Keratinocyte (primary cell): Measurements from ENCODE around the gene UMAD1. TPM values are rescaled to one million over a fixed set of nuclear protein-coding genes. Genes with fewer than 3 reads are reported as not detected.

ENCODE experiments used
- DNase-seq: peaks from one replicate; pipeline ENCODE4 v3.0.0-alpha.2; 2011; ENCODE audit warnings: low read depth, missing footprints, low spot score
- FAIRE-seq: peaks from 2 replicates; lab custom pipeline; 2011; peaks lifted over from hg19 to GRCh38; lab: Jason Lieb, UNC
- H2AFZ ChIP-seq: 2 replicates; pipeline ENCODE4 v1.6.0; 2012; ENCODE audit warnings: low read length, control low read depth, inconsistent platforms; ENCODE audit not compliant: control insufficient read depth
- H3K27ac ChIP-seq: 2 replicates; pipeline ENCODE4 v1.5.1; 2011; ENCODE audit warnings: low read length; ENCODE audit not compliant: control insufficient read depth, insufficient read depth
- H3K27me3 ChIP-seq: 3 replicates; pipeline ENCODE4 v1.6.0; 2011; ENCODE audit warnings: low read length; ENCODE audit not compliant: control insufficient read depth, insufficient read depth; ENCODE audit errors: extremely low read depth
- H3K36me3 ChIP-seq, 2 experiments: 2 replicates in 1 of 2; 3 replicates in 1 of 2; pipeline ENCODE4 v1.5.1; 2011; ENCODE audit warnings: low read length in 2 of 2, mild to moderate bottlenecking in 1 of 2; ENCODE audit not compliant: control insufficient read depth in 2 of 2, insufficient read depth in 2 of 2; ENCODE audit errors: extremely low read depth in 1 of 2
- H3K4me1 ChIP-seq: 3 replicates; pipeline ENCODE4 v1.5.1; 2011; ENCODE audit warnings: low read length; ENCODE audit not compliant: control insufficient read depth, insufficient read depth; ENCODE audit errors: extremely low read depth
- H3K4me2 ChIP-seq: 3 replicates; pipeline ENCODE4 v1.6.0; 2011; ENCODE audit warnings: low read depth, low read length; ENCODE audit not compliant: control insufficient read depth, insufficient read depth; ENCODE audit errors: extremely low read depth
- H3K4me3 ChIP-seq, 3 experiments: fragments of 200-600 bp in 1 of 3; sonication (generic) in 1 of 3; 2 replicates in 2 of 3; 3 replicates in 1 of 3; pipeline ENCODE4 v1.5.1; 2011 to 2016; ENCODE audit warnings: low read length in 3 of 3, mild to moderate bottlenecking in 3 of 3, control low read depth in 2 of 3, inconsistent platforms in 1 of 3, low read depth in 1 of 3, mixed read lengths in 1 of 3, mixed run types in 1 of 3, moderate library complexity in 1 of 3; ENCODE audit not compliant: control insufficient read depth in 2 of 3, insufficient read depth in 2 of 3; ENCODE audit errors: extremely low read depth in 1 of 3
- H3K79me2 ChIP-seq: 2 replicates; pipeline ENCODE4 v1.6.0; 2012; ENCODE audit warnings: low read length; ENCODE audit not compliant: control insufficient read depth, insufficient read depth
- H3K9ac ChIP-seq: 3 replicates; pipeline ENCODE4 v1.6.0; 2011; ENCODE audit warnings: low read length; ENCODE audit not compliant: control insufficient read depth, insufficient read depth; ENCODE audit errors: extremely low read depth
- H3K9me1 ChIP-seq: 3 replicates; pipeline ENCODE4 v1.6.0; 2011; ENCODE audit warnings: low read length; ENCODE audit not compliant: control insufficient read depth, insufficient read depth; ENCODE audit errors: extremely low read depth
- H3K9me3 ChIP-seq: 2 replicates; pipeline ENCODE4 v1.5.1; 2012; ENCODE audit warnings: low read depth, low read length; ENCODE audit not compliant: control insufficient read depth
- H4K20me1 ChIP-seq: 3 replicates; pipeline ENCODE4 v1.6.0; 2011; ENCODE audit warnings: low read length; ENCODE audit not compliant: control insufficient read depth, insufficient read depth; ENCODE audit errors: extremely low read depth
- EZH2 ChIP-seq: IDR thresholded peaks from one replicate; pipeline ENCODE4 v1.6.1; 2012; ENCODE audit warnings: inconsistent platforms, mild to moderate bottlenecking, low read length, moderate library complexity
- dilution Hi-C: fragments of 300-500 bp; cut with MboI; formaldehyde crosslinking; loops from one replicate; pipeline ENCODE4 v1.7.0; 2020; ENCODE audit warnings: low sequenced_read_pairs; ENCODE audit not compliant: extremely low pct_ligation_motif_present
- polyA plus RNA-seq, 5 experiments: library from polyadenylated mRNA; depleted of rRNA in 3 of 5; stranded (reverse) in 3 of 5; stranded (forward) in 1 of 5; unstranded in 1 of 5; fragments of >200 nt; gene quantifications; 1 replicate in 1 of 5; 2 replicates in 3 of 5; 3 replicates in 1 of 5; pipeline versions ENCODE4 v1.2.1 to v1.2.3, GENCODE V29; 2011 to 2012; ENCODE audit warnings: missing spikeins in 2 of 5, low read depth in 1 of 5, low replicate concordance in 1 of 5
- TF ChIP-seq, protein P1 (sequence below), 3 experiments: IDR thresholded peaks in 1 of 3; conservative IDR thresholded peaks in 1 of 3; optimal IDR thresholded peaks in 1 of 3; 2 replicates in 2 of 3; 3 replicates in 1 of 3; pipeline versions ENCODE3 to v1.5.1; 2011; ENCODE audit warnings: low read length in 3 of 3, mild to moderate bottlenecking in 3 of 3, moderate library complexity in 2 of 3, control low read depth in 1 of 3, inconsistent platforms in 1 of 3; ENCODE audit not compliant: insufficient read depth in 2 of 3; ENCODE audit errors: extremely low read depth in 1 of 3

UMAD1 gene
- polyA plus RNA-seq, 1 donor (not counting 4 experiments of a cell fraction or from before 2014, with no cell fraction given): 18.2 TPM

- Histone ChIP-seq H3K27me3 (no peaks in the 10 kb centered on the region), H3K4me1 (peaks cover 19% of the 10 kb centered on the region), H2AFZ (no peak overlapping the region), H3K9me1 (no peaks in the 10 kb centered on the region), H3K36me3 (no peaks in the 10 kb centered on the region), H3K9ac (no peak overlapping the region), H3K4me3 (no peak overlapping the region), H3K9me3 (no peaks in the 10 kb centered on the region), H3K27ac (no peak overlapping the region), H3K79me2 (no peaks in the 10 kb centered on the region), H4K20me1 (no peaks in the 10 kb centered on the region), H3K4me2 (no peak overlapping the region)
- dilution Hi-C loops: no loop called here
- TF ChIP-seq, protein P1, sequence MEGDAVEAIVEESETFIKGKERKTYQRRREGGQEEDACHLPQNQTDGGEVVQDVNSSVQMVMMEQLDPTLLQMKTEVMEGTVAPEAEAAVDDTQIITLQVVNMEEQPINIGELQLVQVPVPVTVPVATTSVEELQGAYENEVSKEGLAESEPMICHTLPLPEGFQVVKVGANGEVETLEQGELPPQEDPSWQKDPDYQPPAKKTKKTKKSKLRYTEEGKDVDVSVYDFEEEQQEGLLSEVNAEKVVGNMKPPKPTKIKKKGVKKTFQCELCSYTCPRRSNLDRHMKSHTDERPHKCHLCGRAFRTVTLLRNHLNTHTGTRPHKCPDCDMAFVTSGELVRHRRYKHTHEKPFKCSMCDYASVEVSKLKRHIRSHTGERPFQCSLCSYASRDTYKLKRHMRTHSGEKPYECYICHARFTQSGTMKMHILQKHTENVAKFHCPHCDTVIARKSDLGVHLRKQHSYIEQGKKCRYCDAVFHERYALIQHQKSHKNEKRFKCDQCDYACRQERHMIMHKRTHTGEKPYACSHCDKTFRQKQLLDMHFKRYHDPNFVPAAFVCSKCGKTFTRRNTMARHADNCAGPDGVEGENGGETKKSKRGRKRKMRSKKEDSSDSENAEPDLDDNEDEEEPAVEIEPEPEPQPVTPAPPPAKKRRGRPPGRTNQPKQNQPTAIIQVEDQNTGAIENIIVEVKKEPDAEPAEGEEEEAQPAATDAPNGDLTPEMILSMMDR (optimal IDR thresholded peaks at IDR 0.05 in 1 of 3, IDR thresholded peaks at IDR 0.05 in 1 of 3, conservative IDR thresholded peaks at IDR 0.05 in 1 of 3; ENCODE audit: extremely low read depth in 1 of 3, insufficient read depth in 2 of 3, low read length in 3 of 3): no peak
- TF ChIP-seq EZH2: no peak
- DNase-seq: no peak
- FAIRE-seq: no peak
Observed at GRCh38 chr7:7769710-7770627, 129.4 kb downstream of the UMAD1 start.

- Histone ChIP-seq H3K27me3 (no peaks in the 10 kb centered on the region), H3K27ac (no peak overlapping the region), H3K4me2 (no peak overlapping the region), H3K9me1 (no peaks in the 10 kb centered on the region), H3K4me1 (peaks cover 12% of the 10 kb centered on the region), H4K20me1 (no peaks in the 10 kb centered on the region), H3K79me2 (no peaks in the 10 kb centered on the region), H2AFZ (no peak overlapping the region), H3K36me3 (no peaks in the 10 kb centered on the region), H3K9me3 (no peaks in the 10 kb centered on the region), H3K9ac (no peak overlapping the region), H3K4me3 (no peak overlapping the region)
- FAIRE-seq (no peak), DNase-seq (no peak)
- TF ChIP-seq, protein P1 (optimal IDR thresholded peaks at IDR 0.05 in 1 of 3, IDR thresholded peaks at IDR 0.05 in 1 of 3, conservative IDR thresholded peaks at IDR 0.05 in 1 of 3; ENCODE audit: extremely low read depth in 1 of 3, insufficient read depth in 2 of 3, low read length in 3 of 3): no peak
- no peak for TF ChIP-seq EZH2
- dilution Hi-C loops: no loop called here
Observed at GRCh38 chr7:7771452-7771851, 130.9 kb downstream of the UMAD1 start.
